WERI-Rb-1 (cell line): Measurements from ENCODE around the gene SNX3.

Experiments used
- DNase-seq: peaks from one replicate; pipeline ENCODE4 v3.0.0-alpha.2; 2020
- H3K27ac ChIP-seq: fragments of 250-450 bp; sonication (Bioruptor Pico); 2 replicates; pipeline ENCODE4 v1.5.1; 2020; ENCODE audit warnings: mild to moderate bottlenecking, moderate library complexity
- H3K27me3 ChIP-seq: fragments of 250-450 bp; sonication (Bioruptor Pico); 2 replicates; pipeline ENCODE4 v1.5.1; 2021; ENCODE audit warnings: mild to moderate bottlenecking, low read depth, moderate library complexity; ENCODE audit not compliant: insufficient read depth, severe bottlenecking
- H3K36me3 ChIP-seq: fragments of 250-450 bp; sonication (Bioruptor Pico); 2 replicates; pipeline ENCODE4 v1.5.1; 2020; ENCODE audit warnings: mild to moderate bottlenecking, moderate library complexity
- H3K4me3 ChIP-seq: 2 replicates; pipeline ENCODE4 v1.5.1; 2011; ENCODE audit warnings: low read depth, mild to moderate bottlenecking, control low read depth, low read length
- H3K9me3 ChIP-seq: fragments of 250-450 bp; sonication (Bioruptor Pico); 2 replicates; pipeline ENCODE4 v1.5.1; 2021; ENCODE audit warnings: mild to moderate bottlenecking, moderate library complexity; ENCODE audit not compliant: severe bottlenecking
- TF ChIP-seq, protein P1 (sequence below): IDR thresholded peaks from 2 replicates; pipeline ENCODE4 v1.5.1; 2011; ENCODE audit warnings: low read depth, mild to moderate bottlenecking, control low read depth, inconsistent platforms, low read length

Gene SNX3

DNA sequence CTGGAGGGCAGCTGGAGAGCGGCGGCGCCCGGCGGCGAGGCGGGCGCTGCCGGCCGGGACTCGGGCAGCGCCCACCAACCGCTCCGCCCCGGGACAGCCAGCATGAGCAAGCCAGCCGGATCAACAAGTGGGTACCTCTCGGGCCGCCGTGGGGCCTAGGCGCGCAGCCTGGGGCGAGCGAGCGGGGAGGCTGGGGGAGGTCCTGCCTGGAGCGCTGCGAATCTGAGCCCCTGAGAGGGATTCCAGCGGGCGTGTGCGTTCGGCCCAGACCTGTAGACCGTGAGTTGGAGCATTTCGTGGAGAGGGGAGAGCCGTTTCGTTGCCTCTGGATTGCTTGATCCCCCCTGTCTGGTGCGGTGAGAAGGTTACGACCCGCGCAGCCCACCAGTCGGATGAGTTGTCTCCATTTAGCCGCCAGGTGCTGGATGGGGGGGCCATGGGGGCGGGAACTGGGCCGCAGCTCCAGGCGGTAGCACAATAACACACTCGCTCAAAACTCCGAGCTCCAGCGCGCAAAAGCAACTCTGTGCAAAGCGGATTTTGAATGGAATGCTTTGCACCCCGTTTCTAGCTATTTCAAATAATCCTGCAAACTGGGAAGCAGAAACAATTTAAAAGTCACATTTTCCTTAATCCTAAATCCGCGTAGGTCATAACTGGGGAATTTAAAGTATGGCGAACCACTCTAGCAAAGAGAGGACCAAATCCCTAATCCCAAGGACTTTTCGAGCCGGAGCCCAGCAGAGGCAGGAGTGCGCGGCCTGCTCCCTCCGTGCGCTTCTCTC, 94.0 kb downstream of the SNX3 start:
- Histone ChIP-seq H3K4me3 (no peak overlapping the region), H3K9me3 (no peaks in the 10 kb centered on the region), H3K36me3 (no peaks in the 10 kb centered on the region), H3K27ac (no peak overlapping the region), H3K27me3 (no peaks in the 10 kb centered on the region)
- TF ChIP-seq, protein P1, sequence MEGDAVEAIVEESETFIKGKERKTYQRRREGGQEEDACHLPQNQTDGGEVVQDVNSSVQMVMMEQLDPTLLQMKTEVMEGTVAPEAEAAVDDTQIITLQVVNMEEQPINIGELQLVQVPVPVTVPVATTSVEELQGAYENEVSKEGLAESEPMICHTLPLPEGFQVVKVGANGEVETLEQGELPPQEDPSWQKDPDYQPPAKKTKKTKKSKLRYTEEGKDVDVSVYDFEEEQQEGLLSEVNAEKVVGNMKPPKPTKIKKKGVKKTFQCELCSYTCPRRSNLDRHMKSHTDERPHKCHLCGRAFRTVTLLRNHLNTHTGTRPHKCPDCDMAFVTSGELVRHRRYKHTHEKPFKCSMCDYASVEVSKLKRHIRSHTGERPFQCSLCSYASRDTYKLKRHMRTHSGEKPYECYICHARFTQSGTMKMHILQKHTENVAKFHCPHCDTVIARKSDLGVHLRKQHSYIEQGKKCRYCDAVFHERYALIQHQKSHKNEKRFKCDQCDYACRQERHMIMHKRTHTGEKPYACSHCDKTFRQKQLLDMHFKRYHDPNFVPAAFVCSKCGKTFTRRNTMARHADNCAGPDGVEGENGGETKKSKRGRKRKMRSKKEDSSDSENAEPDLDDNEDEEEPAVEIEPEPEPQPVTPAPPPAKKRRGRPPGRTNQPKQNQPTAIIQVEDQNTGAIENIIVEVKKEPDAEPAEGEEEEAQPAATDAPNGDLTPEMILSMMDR: no peak
- no peak for DNase-seq

DNA sequence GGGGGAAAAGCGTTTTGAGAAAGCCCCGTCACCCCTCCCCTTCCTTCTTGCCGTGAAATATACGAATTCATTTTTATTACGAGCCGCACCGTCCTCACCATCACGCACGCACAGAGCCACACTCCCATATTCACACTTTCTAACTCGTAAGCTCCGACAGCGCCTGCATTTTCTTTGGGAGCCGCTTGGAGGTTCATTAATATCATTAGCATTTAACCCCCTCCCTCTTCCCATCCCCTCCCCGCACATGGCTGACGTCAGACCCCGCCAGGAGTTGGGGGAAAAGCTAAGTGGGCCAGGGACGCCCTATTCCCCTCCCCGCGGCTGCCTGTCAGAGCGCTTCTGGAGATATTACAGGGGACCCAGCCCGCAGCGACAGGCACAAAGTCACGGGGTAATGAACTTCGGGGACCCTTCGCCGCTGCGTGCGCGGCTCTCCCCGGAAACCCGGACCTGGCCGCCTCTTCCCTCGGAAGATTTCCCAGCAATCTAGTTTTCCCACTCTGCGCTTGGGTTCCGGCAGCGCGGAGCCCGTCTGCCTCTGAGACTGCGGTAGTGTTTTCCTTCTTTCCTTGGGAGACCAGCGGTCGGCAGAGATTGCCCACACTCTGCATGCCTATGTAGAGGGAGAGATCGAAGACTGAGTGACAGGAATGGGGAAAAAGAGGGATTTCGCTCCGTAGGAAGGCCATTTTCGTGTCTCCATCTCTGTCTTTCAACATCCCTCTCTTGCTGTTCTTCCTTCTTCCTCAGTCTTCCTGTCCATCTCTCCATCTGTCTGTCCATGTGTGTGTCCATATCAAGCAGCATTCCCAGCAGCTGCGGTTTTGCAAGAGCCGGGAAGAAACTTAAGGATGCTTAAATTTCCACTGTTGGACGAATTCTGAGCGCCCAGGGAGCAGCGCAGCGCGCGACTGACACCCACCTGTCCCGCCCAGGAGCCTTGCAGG, 94.9 kb downstream of the SNX3 start, which contains the start of gene NR2E1:
TSS of gene NR2E1 (plus strand) at position 309 of the 950 bp plus-strand sequence. CDS start 744 bp downstream, outside the sequence.
- peak within 1 kb of the TSS; percentile 57 for H3K4me3 ChIP-seq
- no peaks in the 10 kb centered on the region for H3K9me3 ChIP-seq
- H3K27ac ChIP-seq: no peak within 1 kb of the TSS
- no peaks in the 10 kb centered on the region for H3K36me3 ChIP-seq
- no peaks in the 10 kb centered on the region for H3K27me3 ChIP-seq
- DNase-seq: peak; percentile 35
- TF ChIP-seq, protein P1: no peak

DNA sequence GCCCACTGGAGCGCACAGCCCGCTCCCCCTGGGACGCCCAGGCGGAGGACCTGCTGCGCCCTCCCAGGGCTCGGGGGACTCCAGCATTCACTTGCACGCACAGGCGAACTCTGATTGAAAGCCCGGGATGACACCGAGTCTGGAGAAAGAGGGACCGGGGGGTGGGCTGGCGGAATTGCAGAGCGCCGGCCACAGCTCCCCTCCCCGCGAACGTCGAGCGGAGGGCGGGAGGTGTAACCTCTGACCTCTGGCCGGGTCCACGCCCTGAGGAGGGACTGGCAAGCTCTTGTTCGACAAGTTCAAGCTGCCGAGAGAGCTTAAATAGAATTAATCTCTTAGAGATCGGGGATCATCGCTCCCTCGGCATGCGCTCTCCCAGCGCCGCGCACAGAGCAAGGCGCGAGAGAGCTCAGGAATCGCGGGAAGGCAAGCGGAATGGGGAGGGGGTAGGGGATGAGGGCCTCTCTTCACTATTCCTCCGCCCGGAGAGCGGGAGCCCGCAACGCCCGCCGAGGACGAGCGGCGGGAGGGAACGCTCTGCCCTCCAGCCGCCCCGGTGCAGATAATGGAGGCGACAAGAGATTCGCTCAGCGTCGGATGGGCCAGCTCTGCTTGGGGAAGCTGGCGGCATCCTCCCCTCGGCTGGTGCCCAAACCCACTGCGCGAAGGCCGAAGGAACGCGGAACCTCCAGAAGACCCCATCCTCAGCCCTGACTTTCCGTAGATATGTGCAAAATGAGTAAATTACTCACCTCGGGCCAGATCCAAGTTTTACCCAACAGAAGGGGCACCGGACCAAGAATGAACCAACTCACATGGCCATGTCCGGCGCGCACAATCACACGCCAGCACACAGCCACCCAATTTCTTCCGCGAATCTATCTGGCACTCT, 95.8 kb downstream of the SNX3 start:
- no peaks in the 10 kb centered on the region for H3K36me3 ChIP-seq
- H3K27me3 ChIP-seq: no peaks in the 10 kb centered on the region
- H3K9me3 ChIP-seq: no peaks in the 10 kb centered on the region
- H3K27ac ChIP-seq: no peak overlapping the region
- H3K4me3 ChIP-seq: peak overlapping the region; percentile 57
- TF ChIP-seq, protein P1: no peak
- DNase-seq: peak; percentile 65

DNA sequence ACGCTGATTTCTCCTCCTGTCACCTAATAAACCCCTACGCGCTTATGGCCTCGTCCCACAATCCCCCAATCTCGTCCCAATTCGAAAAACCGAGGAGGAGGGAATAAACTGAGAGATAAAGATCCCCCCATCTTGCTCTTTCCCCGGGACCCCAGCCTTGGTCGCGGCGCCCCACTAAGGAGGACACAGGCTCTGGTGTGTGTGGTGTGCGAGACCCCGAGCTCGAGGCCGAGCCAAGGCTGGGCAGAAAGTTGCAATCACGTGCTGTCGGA, 96.4 kb downstream of the SNX3 start:
- H3K4me3 ChIP-seq: peak overlapping the region; percentile 57
- no peaks in the 10 kb centered on the region for H3K27me3 ChIP-seq

More for the DNA sequence above, 96.4 kb downstream of the SNX3 start:
- Histone ChIP-seq H3K36me3 (no peaks in the 10 kb centered on the region), H3K27ac (no peak overlapping the region), H3K9me3 (no peaks in the 10 kb centered on the region)
- TF ChIP-seq, protein P1: no peak
- DNase-seq: no peak
